Suprapubic skin (tissue), 4 donors: Measurements from ENCODE around the gene ZSCAN21.

Source experiments
- CTCF ChIP-seq, 2 donors: fragments of 200-600 bp in 1 of 2; fragments of 450-650 bp in 1 of 2; sonication (generic) in 1 of 2; IDR thresholded peaks; one replicate each; pipeline ENCODE4 v1.5.1; 2016 to 2019; ENCODE audit warnings: antibody characterized with exemption in 2 of 2, mild to moderate bottlenecking in 1 of 2, moderate library complexity in 1 of 2
- EP300 ChIP-seq: sonication (generic); formaldehyde crosslinking; IDR thresholded peaks from one replicate; pipeline ENCODE4 v1.6.1; 2017; ENCODE audit warnings: antibody characterized with exemption
- POLR2A ChIP-seq, 2 donors: fragments of 450-650 bp; IDR thresholded peaks; one replicate each; pipeline ENCODE4 v1.6.1; 2017; ENCODE audit warnings: antibody characterized with exemption in 2 of 2, mild to moderate bottlenecking in 2 of 2, moderate library complexity in 2 of 2
- POLR2AphosphoS5 ChIP-seq, 3 donors: sonication (generic); formaldehyde crosslinking; IDR thresholded peaks; one replicate each; pipeline ENCODE4 v1.6.1; 2017; ENCODE audit warnings: antibody characterized with exemption in 3 of 3

GRCh38 chr7:100072462-100072861 is 22.9 kb downstream of the ZSCAN21 start:
- no peak for TF ChIP-seq CTCF (IDR thresholded peaks at IDR 0.05)
- TF ChIP-seq POLR2A (IDR thresholded peaks at IDR 0.05): no peak
- TF ChIP-seq EP300: no peak
- TF ChIP-seq POLR2AphosphoS5 (IDR thresholded peaks at IDR 0.05): no peak
